GM12872 (cell line): ENCODE results near the gene ACTN3.

Experiments
- TF ChIP-seq, protein P1 (sequence below): IDR thresholded peaks from 3 replicates; pipeline ENCODE4 v1.5.1; 2011; ENCODE audit warnings: low read depth, mild to moderate bottlenecking, low read length, moderate library complexity; ENCODE audit not compliant: insufficient read depth

ACTN3 gene

GRCh38 chr11:66556086-66556485 is 9.4 kb downstream of the ACTN3 start:
- TF ChIP-seq, protein P1, sequence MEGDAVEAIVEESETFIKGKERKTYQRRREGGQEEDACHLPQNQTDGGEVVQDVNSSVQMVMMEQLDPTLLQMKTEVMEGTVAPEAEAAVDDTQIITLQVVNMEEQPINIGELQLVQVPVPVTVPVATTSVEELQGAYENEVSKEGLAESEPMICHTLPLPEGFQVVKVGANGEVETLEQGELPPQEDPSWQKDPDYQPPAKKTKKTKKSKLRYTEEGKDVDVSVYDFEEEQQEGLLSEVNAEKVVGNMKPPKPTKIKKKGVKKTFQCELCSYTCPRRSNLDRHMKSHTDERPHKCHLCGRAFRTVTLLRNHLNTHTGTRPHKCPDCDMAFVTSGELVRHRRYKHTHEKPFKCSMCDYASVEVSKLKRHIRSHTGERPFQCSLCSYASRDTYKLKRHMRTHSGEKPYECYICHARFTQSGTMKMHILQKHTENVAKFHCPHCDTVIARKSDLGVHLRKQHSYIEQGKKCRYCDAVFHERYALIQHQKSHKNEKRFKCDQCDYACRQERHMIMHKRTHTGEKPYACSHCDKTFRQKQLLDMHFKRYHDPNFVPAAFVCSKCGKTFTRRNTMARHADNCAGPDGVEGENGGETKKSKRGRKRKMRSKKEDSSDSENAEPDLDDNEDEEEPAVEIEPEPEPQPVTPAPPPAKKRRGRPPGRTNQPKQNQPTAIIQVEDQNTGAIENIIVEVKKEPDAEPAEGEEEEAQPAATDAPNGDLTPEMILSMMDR = no peak

GRCh38 chr11:66557733-66558326 is 11.1 kb downstream of the ACTN3 start:
- TF ChIP-seq, protein P1 = no peak

DNA sequence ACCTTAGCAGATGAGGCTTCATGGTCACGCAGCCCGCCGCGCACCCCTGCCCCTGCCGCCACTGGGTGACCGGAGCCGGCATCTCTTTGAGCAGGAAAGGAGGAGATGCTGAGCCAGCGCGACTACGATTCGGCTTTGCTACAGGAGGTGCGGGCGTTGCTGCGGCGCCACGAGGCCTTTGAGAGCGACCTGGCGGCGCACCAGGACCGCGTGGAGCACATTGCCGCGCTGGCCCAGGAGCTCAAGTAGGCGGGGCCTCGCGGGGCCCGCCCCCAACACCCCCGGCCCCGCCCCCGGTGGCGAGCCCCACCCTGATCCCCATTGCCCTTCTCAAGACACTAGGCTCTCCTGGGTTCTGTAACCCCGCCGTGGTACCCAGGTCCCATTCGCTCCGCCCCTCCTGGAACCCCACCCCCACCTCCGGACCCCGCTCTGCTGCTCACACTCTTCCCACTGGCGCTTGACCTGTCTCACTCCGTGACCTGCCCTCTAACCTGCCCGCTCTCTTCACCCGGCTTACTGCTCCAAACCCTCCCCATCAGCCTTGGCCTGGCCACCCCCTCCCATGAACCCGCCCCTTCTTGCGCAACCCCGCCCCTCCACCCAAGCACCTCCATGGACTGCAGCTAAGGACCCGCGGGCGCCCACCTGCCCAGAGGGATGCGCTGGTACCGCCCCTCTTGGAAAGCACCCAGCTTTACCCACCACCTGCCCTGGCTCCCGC is 12.6 kb downstream of the ACTN3 start:
- TF ChIP-seq, protein P1 = no peak

- TF ChIP-seq, protein P1 = no peak
These were observed 13.4 kb downstream of the ACTN3 start for GRCh38 chr11:66559866-66560676.

DNA sequence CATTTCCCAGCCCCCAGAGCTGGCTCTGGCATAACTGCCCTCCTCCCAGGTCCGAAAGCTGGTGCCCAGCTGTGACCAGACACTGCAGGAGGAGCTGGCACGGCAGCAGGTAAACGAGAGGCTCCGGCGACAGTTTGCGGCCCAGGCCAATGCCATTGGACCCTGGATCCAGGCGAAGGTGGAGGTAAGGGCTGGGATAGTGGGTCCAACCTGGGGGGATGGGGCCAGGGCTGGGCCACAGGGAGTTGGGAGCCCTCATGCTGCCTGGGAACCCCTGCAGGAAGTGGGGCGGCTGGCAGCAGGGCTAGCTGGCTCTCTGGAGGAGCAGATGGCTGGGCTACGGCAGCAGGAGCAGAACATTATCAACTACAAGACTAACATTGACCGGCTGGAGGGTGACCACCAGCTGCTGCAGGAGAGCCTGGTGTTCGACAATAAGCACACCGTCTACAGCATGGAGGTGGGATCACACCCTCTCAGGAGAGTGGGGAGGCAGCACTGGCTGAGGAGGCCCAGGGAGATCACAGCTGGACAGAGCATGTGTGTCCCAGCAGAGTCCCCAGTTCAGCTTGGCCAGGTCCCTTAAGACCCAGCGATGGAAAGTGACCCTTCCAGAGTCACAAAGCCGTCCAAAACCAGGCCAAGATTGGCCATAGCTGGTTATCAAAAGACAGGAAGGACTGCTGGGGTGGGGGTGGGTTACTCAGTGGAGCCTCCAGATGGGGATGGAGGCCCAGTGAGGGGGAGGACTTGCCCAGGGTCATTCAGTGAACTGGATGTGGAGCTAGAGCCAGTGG is 14.7 kb downstream of the ACTN3 start:
- TF ChIP-seq, protein P1 = no peak

DNA sequence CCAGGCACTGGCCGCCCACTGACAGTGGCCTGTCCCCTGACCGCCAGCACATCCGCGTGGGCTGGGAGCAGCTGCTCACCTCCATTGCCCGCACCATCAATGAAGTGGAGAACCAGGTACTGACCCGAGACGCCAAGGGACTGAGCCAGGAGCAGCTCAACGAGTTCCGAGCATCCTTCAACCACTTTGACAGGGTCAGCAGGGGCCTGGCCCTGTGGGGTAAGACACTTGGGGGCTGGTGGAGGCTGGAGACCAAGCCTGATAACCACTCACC is 15.2 kb downstream of the ACTN3 start:
- TF ChIP-seq, protein P1 = no peak

- TF ChIP-seq, protein P1 = no peak
These were observed 15.6 kb downstream of the ACTN3 start for GRCh38 chr11:66562275-66562674.
